T-helper 1 cell (primary cell): ENCODE data around the gene RPS27.

Experiments
- DNase-seq, 5 donors: peaks; one replicate each; pipeline ENCODE4 v3.0.0-alpha.2; 2012 to 2020
- total RNA-seq, 4 donors: gene quantifications; one replicate each; lab custom pipeline; 2026; lab: John Stamatoyannopoulos, UW

RPS27 gene
- 2,179 to 2,808 (median 2,423) reads per million in 4 donors for total RNA-seq

- peak; percentile 76 to 97 (median 86) for DNase-seq
Measured at GRCh38 chr1:153990468-153991150, at the start of gene RPS27. TSS of gene RPS27 (plus strand) at chr1:153990762. CDS start at chr1:153990797, 35 bp downstream.

GRCh38 chr1:153941826-153942725, 48.5 kb upstream of the RPS27 start:
- DNase-seq: no peak

GRCh38 chr1:153942766-153943549, 47.6 kb upstream of the RPS27 start:
- no peak for DNase-seq

- peak in 1 of 5 donors; percentile 50 for DNase-seq
Measured at GRCh38 chr1:153944005-153944826, 46.3 kb upstream of the RPS27 start.

- DNase-seq: no peak
Measured at GRCh38 chr1:153944827-153945117, 45.8 kb upstream of the RPS27 start.

- DNase-seq: peak; percentile 61 to 85 (median 73)
Measured at GRCh38 chr1:153945131-153945794, 45.3 kb upstream of the RPS27 start.

GRCh38 chr1:153945795-153946621, 44.6 kb upstream of the RPS27 start:
- DNase-seq: peak; percentile 63 to 84 (median 74)

GRCh38 chr1:153946622-153947241, 43.8 kb upstream of the RPS27 start, which contains the start of gene DENND4B:
TSS of gene DENND4B (minus strand) at chr1:153946718. CDS start at chr1:153944374, 2,344 bp downstream.
- DNase-seq: peak; percentile 52 to 82 (median 67)

GRCh38 chr1:153951183-153951582, 39.4 kb upstream of the RPS27 start:
- DNase-seq: no peak

- no peak for DNase-seq
Measured at GRCh38 chr1:153951801-153952200, 38.8 kb upstream of the RPS27 start.

- no peak for DNase-seq
Measured at GRCh38 chr1:153953859-153954365, 36.6 kb upstream of the RPS27 start.

GRCh38 chr1:153954826-153955225, 35.7 kb upstream of the RPS27 start:
- DNase-seq: no peak

- DNase-seq: no peak
Measured at GRCh38 chr1:153956997-153957715, 33.4 kb upstream of the RPS27 start.

- peak in 3 of 5 donors; percentile 22 to 61 (median 28) for DNase-seq
Measured at GRCh38 chr1:153957744-153958110, 32.8 kb upstream of the RPS27 start.

- peak; percentile 93 to 98 (median 96) for DNase-seq
Measured at GRCh38 chr1:153958111-153958960, 32.2 kb upstream of the RPS27 start, which contains the start of gene CRTC2. TSS of gene CRTC2 (minus strand) at chr1:153958612. CDS start at chr1:153958497, 115 bp downstream.

GRCh38 chr1:153958961-153959260, 31.7 kb upstream of the RPS27 start:
- DNase-seq: no peak

- DNase-seq: no peak
Measured at GRCh38 chr1:153959454-153959853, 31.1 kb upstream of the RPS27 start.

GRCh38 chr1:153960206-153960605, 30.4 kb upstream of the RPS27 start:
- no peak for DNase-seq
